GM21367 (cell line): ENCODE data around the gene UBE2F.

ENCODE experiments used
- ATAC-seq: cut with Tn5 transposase; IDR thresholded peaks from one replicate; pipeline ENCODE4 v1.9.1; 2021; ENCODE audit not compliant: unreplicated experiment

UBE2F gene, protein sequence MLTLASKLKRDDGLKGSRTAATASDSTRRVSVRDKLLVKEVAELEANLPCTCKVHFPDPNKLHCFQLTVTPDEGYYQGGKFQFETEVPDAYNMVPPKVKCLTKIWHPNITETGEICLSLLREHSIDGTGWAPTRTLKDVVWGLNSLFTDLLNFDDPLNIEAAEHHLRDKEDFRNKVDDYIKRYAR

DNA sequence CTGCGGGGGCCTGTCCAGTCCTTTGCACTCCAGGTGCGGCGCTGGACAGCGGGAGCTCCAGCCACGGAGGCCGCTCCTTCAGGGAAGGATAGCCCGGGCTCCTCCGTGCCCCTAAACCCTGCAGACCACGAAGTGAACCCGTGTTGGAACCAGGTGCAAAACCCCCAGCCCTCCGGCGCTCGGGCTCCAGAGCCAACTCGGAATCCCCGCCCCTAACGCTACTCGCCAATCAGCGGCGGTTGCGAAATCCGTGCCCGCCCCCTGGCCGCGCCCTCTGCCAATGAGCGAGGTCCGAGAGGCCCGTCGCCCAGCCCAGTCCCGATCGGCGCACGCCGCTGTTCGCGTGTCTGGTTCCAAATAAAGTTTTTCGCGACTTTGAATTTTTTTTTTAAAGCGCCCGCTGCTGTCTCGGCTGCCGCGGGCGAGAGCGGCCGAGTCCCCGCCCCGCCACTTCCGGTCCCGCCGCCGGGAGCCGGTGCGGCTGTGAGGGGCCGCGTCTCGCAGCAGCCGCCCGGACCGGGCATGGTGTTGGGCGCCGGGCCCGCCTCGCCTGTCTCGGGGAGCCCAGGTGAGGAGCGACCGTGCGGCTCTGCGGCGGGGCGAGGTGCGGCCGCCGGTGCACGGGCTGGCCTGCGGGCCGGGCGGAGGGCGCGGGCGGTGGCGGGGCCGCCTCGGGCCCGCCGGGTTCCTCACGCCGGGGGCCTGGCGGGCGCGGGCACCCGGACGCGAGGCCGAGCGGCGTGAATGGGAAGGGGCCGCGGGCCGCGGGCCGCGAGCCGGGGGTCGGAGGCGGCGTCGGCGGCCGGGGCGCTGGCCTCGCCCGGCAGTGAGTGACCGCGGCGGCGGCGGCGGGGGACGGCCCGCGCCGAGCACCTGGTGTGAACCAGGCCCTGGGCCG is at the start of gene UBE2F:
Gene UBE2F, plus strand, starts transcription at position 450 of the 898 bp plus-strand sequence. CDS start 6,094 bp downstream, outside the sequence.
- peak; percentile 91 for ATAC-seq

- ATAC-seq: no peak
Observed at GRCh38 chr2:237917696-237918374, 49.0 kb upstream of the UBE2F start.

DNA sequence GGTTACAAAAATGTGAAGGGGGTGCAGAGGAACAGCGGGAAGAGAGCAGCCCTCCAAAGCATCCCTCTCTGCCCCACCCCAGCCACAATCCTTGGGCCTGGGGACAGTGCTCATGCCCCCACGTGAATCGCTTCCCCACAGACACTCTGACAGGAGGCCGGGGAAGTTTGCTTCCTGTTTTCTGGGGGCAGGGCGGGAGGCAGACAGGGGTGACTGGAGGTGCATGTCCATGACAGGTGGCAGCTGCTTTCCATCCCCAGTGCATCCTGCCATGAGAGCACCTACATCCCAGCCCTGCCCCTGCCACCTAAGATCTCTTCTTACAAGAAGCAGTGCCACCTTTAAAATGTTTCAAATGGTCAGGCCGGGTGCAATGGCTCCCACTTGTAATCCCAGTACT is 47.2 kb upstream of the UBE2F start:
- no peak for ATAC-seq

- ATAC-seq: no peak
Observed at GRCh38 chr2:237920673-237921072, 46.1 kb upstream of the UBE2F start.

DNA sequence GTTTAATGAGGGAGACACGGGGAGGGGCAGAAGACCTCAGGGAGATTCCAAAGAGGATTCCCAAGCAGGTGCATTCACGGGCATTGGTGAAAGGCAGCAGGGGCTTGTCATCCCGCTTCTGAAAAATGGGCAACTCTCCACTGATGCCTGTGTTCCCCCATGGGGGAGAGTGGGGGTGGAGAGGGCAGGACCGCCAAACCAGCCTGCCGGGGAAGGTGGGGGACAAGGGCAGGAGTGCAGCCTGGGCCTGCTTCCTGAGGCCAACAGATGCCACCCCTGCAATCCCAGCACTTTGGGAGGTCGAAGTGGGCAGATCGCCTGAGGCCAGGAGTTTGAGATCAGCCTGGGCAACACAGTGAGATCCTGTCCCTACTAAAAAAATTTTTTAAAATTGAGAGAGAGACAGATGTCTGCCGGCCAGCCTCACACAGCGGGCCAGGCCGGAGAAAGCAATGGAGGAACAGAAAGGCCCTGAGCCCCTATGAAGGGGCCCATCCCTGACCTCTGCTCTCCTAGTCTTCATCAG is 44.8 kb upstream of the UBE2F start:
- no peak for ATAC-seq

- ATAC-seq: no peak
Observed at GRCh38 chr2:237922641-237923361, 44.0 kb upstream of the UBE2F start.

GRCh38 chr2:237923481-237924163 is 43.2 kb upstream of the UBE2F start:
- ATAC-seq: peak; percentile 75

GRCh38 chr2:237924164-237924534 is 42.7 kb upstream of the UBE2F start:
- ATAC-seq: no peak

- ATAC-seq: no peak
Observed at GRCh38 chr2:237927135-237927534, 39.7 kb upstream of the UBE2F start.

- no peak for ATAC-seq
Observed at GRCh38 chr2:237927986-237928385, 38.8 kb upstream of the UBE2F start.

GRCh38 chr2:237929979-237930378 is 36.8 kb upstream of the UBE2F start:
- ATAC-seq: no peak

GRCh38 chr2:237931205-237931721 is 35.6 kb upstream of the UBE2F start:
- ATAC-seq: no peak

DNA sequence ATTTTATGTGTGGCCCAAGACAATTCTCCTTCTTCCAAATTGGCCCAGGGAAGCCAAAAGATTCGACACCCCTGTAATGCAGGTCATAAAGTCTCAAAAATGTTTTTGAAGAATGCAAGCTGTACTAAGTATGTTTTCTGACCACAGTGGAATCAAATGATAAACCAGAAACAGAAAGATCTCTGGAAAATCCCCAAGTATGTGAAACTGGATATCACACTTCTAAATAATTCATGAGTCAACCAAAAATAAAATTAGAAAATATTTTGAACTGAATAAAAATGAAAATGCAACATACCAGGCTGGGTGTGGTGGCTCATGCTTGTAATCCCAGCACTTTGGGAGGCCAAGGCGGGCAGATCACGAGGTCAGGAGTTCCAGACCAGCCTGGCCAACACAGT is 34.1 kb upstream of the UBE2F start:
- ATAC-seq: no peak

DNA sequence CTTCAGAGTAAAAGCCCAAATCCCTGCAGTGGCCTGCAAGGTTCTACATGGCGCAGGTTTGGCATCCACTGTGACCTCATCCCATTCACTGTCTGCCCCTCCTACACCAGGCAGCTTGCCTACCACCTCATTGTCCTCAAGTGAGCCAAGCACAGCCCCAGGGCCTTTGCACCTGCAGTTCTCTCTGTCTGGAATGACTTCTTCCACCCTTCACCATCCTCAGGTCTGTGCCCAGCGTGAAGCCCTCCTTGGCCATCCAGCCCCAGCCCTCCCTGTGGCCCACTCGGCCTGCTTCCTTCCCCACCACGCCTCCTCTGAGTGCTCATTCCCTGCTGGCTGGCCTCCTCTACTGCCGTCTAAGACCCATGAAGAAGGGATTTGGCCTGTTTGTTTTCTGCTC is 32.6 kb upstream of the UBE2F start:
- no peak for ATAC-seq

DNA sequence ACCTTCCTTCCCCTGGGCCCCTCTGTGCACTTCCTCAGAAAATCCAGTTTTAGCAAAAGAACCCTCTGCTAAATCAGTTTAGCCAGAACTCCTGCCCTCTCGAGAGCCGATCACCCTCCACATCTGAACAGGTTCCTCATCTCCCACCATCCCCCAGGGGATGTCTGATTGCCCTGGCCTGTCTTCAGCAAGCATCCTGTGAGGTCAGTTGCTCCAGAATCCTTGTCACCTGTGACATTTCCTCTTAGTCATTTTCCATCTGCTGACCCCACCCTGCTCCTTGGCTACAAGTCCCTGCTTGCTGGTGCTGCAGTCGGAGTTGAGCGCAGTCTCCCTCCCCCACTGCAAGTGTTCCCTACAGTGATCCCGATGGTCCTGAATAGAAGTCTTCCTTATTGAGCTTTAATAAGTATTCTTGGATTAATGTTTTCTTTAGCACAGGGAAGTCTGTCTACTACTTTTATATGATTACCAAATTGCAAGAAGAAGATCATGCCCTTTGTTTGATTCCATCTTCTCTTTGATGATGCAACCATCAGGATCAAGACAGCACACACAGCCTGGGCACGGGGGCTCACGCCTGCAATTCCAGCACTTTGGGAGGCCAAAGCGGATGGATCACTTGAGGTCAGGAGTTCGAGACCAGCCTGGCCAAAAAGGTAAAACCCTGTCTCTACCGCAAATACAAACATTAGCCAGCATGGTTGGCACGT is 30.9 kb upstream of the UBE2F start:
- no peak for ATAC-seq

- no peak for ATAC-seq
Observed at GRCh38 chr2:237939251-237939650, 27.6 kb upstream of the UBE2F start.

DNA sequence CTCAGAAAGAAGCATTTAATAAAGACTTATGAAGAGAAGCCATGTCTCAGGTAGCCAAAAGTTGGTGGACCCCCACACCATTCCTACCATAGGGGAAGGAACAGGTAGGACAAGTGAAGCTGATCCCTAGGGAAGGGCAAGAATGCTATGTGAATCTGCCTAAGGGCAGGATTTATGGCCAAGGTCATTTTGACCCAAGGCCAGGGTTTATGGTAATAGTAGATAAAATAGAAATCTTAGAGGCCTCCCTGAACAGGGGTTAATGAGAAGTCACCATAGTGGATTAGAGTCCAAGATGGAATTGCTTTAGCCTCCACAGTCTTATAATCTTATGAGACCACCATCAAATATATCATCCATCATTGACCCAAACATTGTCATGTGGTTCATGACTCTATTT is 26.0 kb upstream of the UBE2F start:
- no peak for ATAC-seq

GRCh38 chr2:237941239-237941638 is 25.6 kb upstream of the UBE2F start:
- no peak for ATAC-seq

GRCh38 chr2:237942513-237942899 is 24.3 kb upstream of the UBE2F start:
- no peak for ATAC-seq
